ENCODE results near the gene CTF1.

The CTF1 gene

DNA sequence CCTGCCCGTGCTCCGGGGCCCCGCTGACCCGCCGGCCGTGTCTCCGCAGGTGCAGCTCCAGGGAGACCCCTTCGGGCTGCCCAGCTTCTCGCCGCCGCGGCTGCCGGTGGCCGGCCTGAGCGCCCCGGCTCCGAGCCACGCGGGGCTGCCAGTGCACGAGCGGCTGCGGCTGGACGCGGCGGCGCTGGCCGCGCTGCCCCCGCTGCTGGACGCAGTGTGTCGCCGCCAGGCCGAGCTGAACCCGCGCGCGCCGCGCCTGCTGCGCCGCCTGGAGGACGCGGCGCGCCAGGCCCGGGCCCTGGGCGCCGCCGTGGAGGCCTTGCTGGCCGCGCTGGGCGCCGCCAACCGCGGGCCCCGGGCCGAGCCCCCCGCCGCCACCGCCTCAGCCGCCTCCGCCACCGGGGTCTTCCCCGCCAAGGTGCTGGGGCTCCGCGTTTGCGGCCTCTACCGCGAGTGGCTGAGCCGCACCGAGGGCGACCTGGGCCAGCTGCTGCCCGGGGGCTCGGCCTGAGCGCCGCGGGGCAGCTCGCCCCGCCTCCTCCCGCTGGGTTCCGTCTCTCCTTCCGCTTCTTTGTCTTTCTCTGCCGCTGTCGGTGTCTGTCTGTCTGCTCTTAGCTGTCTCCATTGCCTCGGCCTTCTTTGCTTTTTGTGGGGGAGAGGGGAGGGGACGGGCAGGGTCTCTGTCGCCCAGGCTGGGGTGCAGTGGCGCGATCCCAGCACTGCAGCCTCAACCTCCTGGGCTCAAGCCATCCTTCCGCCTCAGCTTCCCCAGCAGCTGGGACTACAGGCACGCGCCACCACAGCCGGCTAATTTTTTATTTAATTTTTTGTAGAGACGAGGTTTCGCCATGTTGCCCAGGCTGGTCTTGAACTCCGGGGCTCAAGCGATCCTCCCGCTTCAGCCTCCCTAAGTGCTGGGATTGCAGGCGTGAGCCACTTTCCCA is 5.9 kb downstream of the CTF1 start:
- Histone ChIP-seq H3K4me2 (ENCODE audit: low read length) (peak overlapping the region; percentile 89), H3K36me3 (ENCODE audit: control insufficient read depth, low read length) (no peaks in the 10 kb centered on the region), H3K9me2 (replicated peaks; ENCODE audit: control insufficient read depth, low read length) (no peaks in the 10 kb centered on the region), H3K27me3 (ENCODE audit: control insufficient read depth, low read length) (no peaks in the 10 kb centered on the region), H3K9me3 (ENCODE audit: control insufficient read depth, insufficient read depth, low read length) (peaks cover 5% of the 10 kb centered on the region; the same call in 1 of the 2 replicates), H3K4me3 (ENCODE audit: low read length) (peak overlapping the region; percentile 77), H3K79me2 (ENCODE audit: control insufficient read depth, low read length) (no peaks in the 10 kb centered on the region), H3K4me1 (ENCODE audit: control insufficient read depth, low read length) (peaks cover 47% of the 10 kb centered on the region), H3F3A (ENCODE audit: control insufficient read depth, insufficient read depth) (peaks cover 41% of the 10 kb centered on the region), H3K27ac (ENCODE audit: low read depth, low read length) (peak overlapping the region; percentile 90), H4K20me1 (ENCODE audit: control insufficient read depth, insufficient read depth, low read depth, low read length) (no peaks in the 10 kb centered on the region)
- TF ChIP-seq, protein P1, sequence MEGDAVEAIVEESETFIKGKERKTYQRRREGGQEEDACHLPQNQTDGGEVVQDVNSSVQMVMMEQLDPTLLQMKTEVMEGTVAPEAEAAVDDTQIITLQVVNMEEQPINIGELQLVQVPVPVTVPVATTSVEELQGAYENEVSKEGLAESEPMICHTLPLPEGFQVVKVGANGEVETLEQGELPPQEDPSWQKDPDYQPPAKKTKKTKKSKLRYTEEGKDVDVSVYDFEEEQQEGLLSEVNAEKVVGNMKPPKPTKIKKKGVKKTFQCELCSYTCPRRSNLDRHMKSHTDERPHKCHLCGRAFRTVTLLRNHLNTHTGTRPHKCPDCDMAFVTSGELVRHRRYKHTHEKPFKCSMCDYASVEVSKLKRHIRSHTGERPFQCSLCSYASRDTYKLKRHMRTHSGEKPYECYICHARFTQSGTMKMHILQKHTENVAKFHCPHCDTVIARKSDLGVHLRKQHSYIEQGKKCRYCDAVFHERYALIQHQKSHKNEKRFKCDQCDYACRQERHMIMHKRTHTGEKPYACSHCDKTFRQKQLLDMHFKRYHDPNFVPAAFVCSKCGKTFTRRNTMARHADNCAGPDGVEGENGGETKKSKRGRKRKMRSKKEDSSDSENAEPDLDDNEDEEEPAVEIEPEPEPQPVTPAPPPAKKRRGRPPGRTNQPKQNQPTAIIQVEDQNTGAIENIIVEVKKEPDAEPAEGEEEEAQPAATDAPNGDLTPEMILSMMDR (IDR thresholded peaks at IDR 0.05; ENCODE audit: low read depth, low read length, poor library complexity, severe bottlenecking): no peak
- TF ChIP-seq EZH2phosphoT487 (IDR thresholded peaks at IDR 0.05; ENCODE audit: borderline replicate concordance, low read length): no peak

- no peaks in the 10 kb centered on the region for H3K36me3 ChIP-seq (ENCODE audit: control insufficient read depth, low read length)
- H3F3A ChIP-seq (ENCODE audit: control insufficient read depth, insufficient read depth): peaks cover 41% of the 10 kb centered on the region
- peaks cover 5% of the 10 kb centered on the region; the same call in 1 of the 2 replicates for H3K9me3 ChIP-seq (ENCODE audit: control insufficient read depth, insufficient read depth, low read length)
- TF ChIP-seq, protein P1 (IDR thresholded peaks at IDR 0.05; ENCODE audit: low read depth, low read length, poor library complexity, severe bottlenecking): no peak
- TF ChIP-seq EZH2phosphoT487 (IDR thresholded peaks at IDR 0.05; ENCODE audit: borderline replicate concordance, low read length): no peak
- H4K20me1 ChIP-seq (ENCODE audit: control insufficient read depth, insufficient read depth, low read depth, low read length): no peaks in the 10 kb centered on the region
- H3K4me3 ChIP-seq (ENCODE audit: low read length): peak overlapping the region; percentile 77
- peaks cover 40% of the 10 kb centered on the region for H3K4me1 ChIP-seq (ENCODE audit: control insufficient read depth, low read length)
- no peaks in the 10 kb centered on the region for H3K9me2 ChIP-seq (replicated peaks; ENCODE audit: control insufficient read depth, low read length)
- peak overlapping the region; percentile 89 for H3K4me2 ChIP-seq (ENCODE audit: low read length)
- no peaks in the 10 kb centered on the region for H3K79me2 ChIP-seq (ENCODE audit: control insufficient read depth, low read length)
- no peaks in the 10 kb centered on the region for H3K27me3 ChIP-seq (ENCODE audit: control insufficient read depth, low read length)
- peak overlapping the region; percentile 90 for H3K27ac ChIP-seq (ENCODE audit: low read depth, low read length)
Measured at GRCh38 chr16:30903002-30903401, 6.6 kb downstream of the CTF1 start.

DNA sequence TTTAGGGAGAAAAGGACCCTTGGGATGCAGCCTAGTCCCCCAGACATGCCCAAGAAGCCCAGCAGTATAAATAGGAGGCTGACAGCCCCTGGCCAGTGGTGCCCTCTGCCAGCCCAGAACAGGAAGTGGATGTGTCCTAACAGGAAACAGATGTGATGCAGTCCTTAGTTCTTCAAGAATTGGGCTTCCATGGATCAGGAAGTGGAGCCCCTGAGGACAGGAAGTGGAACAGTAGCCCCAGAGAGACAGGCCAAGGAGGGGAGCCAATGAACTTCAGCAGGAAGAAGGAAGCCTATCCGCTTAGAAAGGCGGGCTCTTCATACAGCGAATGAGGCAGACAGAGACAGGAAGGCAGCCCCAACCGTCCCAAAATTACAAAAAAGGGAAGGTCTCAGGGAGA is 7.2 kb downstream of the CTF1 start:
- Histone ChIP-seq H3K4me1 (ENCODE audit: control insufficient read depth, low read length) (peaks cover 39% of the 10 kb centered on the region), H3K27me3 (ENCODE audit: control insufficient read depth, low read length) (no peaks in the 10 kb centered on the region), H3K79me2 (ENCODE audit: control insufficient read depth, low read length) (no peaks in the 10 kb centered on the region), H3F3A (ENCODE audit: control insufficient read depth, insufficient read depth) (peaks cover 41% of the 10 kb centered on the region), H3K36me3 (ENCODE audit: control insufficient read depth, low read length) (no peaks in the 10 kb centered on the region), H3K27ac (ENCODE audit: low read depth, low read length) (peak overlapping the region; percentile 90), H3K4me2 (ENCODE audit: low read length) (peak overlapping the region; percentile 67), H4K20me1 (ENCODE audit: control insufficient read depth, insufficient read depth, low read depth, low read length) (no peaks in the 10 kb centered on the region), H3K4me3 (ENCODE audit: low read length) (peak overlapping the region; percentile 57), H3K9me2 (replicated peaks; ENCODE audit: control insufficient read depth, low read length) (no peaks in the 10 kb centered on the region), H3K9me3 (ENCODE audit: control insufficient read depth, insufficient read depth, low read length) (peaks cover 5% of the 10 kb centered on the region; the same call in 1 of the 2 replicates)
- no peak for TF ChIP-seq EZH2phosphoT487 (IDR thresholded peaks at IDR 0.05; ENCODE audit: borderline replicate concordance, low read length)
- TF ChIP-seq, protein P1 (IDR thresholded peaks at IDR 0.05; ENCODE audit: low read depth, low read length, poor library complexity, severe bottlenecking): no peak

All from DOHH2 (cell line).